A549 (cell line): ENCODE measurements around the gene POLDIP2.

Experiments used
- CHD2 ChIP-seq: fragments of 150-350 bp; IDR thresholded peaks from 2 replicates; pipeline ENCODE4 v1.6.1; 2014; ENCODE audit warnings: low read length; ENCODE audit not compliant: partially characterized antibody
- CTCF ChIP-seq: fragments of >200 bp; sonication (Bioruptor Twin); formaldehyde crosslinking; IDR thresholded peaks from 3 replicates; pipeline ENCODE4 v1.5.1; 2016
- EP300 ChIP-seq, 2 experiments: fragments of >200 bp; sonication (Bioruptor Twin); formaldehyde crosslinking; IDR thresholded peaks; 2 replicates in 1 of 2; 3 replicates in 1 of 2; pipeline ENCODE4 v1.6.1; 2016 to 2017
- KDM1A ChIP-seq: fragments of 200-600 bp; sonication (generic); IDR thresholded peaks from 2 replicates; pipeline ENCODE4 v1.6.1; 2016; ENCODE audit warnings: low read depth, mild to moderate bottlenecking
- NPAS2 ChIP-seq: fragments of 250-450 bp; sonication (Bioruptor Pico); IDR thresholded peaks from 2 replicates; pipeline ENCODE4 v1.8.0; 2022; ENCODE audit warnings: mild to moderate bottlenecking, moderate library complexity, borderline replicate concordance
- POLR2A ChIP-seq: IDR thresholded peaks from 2 replicates; pipeline ENCODE4 v1.6.1; 2012; ENCODE audit warnings: mild to moderate bottlenecking, low read length
- RAD21 ChIP-seq, 2 experiments: fragments of >200 bp in 1 of 2; sonication (Bioruptor Twin) in 1 of 2; formaldehyde crosslinking in 1 of 2; IDR thresholded peaks in 1 of 2; conservative IDR thresholded peaks in 1 of 2; 2 replicates in 1 of 2; 3 replicates in 1 of 2; pipeline ENCODE4 v1.6.1; 2012 to 2018; ENCODE audit warnings: inconsistent platforms in 1 of 2
- USF2 ChIP-seq: fragments of 450-650 bp; IDR thresholded peaks from 2 replicates; pipeline ENCODE4 v1.6.1; 2014; ENCODE audit warnings: antibody characterized with exemption
- ZNF302 ChIP-seq: fragments of 250-450 bp; sonication (Bioruptor Pico); IDR thresholded peaks from 2 replicates; pipeline ENCODE4 v1.9.0; 2021; ENCODE audit warnings: inconsistent platforms, mild to moderate bottlenecking, moderate library complexity

GRCh38 chr17:28334666-28335200 lies 22.6 kb downstream of the POLDIP2 start:
- TF ChIP-seq EP300 (IDR thresholded peaks at IDR 0.05) (no peak), CTCF (no peak), POLR2A (no peak), NPAS2 (CRISPR knock-in tag) (no peak), KDM1A (no peak), USF2 (no peak), ZNF302 (CRISPR knock-in tag) (no peak), RAD21 (conservative IDR thresholded peaks at IDR 0.05 in 1 of 2, IDR thresholded peaks at IDR 0.05 in 1 of 2) (no peak), CHD2 (no peak)
